Measurements from ENCODE around the gene REPIN1. TPM values are rescaled to one million over a fixed set of nuclear protein-coding genes. Genes with fewer than 3 reads are reported as not detected.

Gene REPIN1
- total and polyA plus RNA-seq, 9 of the 15 experiments (the other 6 are each of a cell fraction or from before 2014, with no cell fraction given): 8.1 to 283 (median 94.3) TPM

DNA sequence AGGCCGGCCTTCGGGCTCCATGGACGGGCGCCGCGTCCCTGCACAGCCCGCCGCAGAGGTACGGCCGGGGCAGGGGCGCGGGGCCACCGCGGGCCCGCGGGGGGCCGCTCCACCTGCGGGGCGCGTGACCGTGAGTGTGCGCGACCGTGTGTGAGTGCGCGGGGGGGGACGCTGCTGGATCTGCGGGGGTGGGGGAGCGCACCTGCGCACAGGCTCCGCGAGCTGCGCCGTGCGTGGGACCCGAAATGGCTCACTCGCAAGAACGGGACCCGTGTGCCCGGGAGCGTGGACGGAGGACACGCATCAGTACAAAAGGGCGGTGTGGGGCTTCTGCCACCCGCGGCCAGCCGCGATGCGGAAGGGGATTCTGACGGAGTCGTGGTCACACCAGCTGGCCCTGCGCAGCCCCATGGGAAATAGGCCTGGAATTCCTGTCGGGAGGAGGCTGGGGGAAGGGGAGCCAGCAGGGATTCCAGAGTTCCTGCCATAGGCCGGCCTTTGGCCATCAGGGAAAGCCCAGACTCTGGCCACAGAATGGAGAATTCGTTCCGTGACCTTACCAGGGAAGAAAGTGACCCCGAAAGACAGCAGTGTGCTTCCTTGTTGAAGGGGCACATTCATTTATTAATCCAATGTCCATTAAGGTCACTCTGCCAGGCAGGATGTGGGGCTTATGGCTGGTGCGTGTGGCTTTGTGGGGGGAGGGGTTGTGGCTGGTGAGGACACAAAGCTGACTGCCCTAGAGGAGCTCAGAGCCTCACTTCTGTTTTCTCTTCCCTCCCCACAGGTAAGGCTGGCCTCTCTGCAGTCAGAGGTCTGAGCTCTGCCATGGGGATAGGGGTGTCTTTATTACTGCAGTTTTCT, 494 bp downstream of the REPIN1 start (continued):
- TF ChIP-seq, protein P1, sequence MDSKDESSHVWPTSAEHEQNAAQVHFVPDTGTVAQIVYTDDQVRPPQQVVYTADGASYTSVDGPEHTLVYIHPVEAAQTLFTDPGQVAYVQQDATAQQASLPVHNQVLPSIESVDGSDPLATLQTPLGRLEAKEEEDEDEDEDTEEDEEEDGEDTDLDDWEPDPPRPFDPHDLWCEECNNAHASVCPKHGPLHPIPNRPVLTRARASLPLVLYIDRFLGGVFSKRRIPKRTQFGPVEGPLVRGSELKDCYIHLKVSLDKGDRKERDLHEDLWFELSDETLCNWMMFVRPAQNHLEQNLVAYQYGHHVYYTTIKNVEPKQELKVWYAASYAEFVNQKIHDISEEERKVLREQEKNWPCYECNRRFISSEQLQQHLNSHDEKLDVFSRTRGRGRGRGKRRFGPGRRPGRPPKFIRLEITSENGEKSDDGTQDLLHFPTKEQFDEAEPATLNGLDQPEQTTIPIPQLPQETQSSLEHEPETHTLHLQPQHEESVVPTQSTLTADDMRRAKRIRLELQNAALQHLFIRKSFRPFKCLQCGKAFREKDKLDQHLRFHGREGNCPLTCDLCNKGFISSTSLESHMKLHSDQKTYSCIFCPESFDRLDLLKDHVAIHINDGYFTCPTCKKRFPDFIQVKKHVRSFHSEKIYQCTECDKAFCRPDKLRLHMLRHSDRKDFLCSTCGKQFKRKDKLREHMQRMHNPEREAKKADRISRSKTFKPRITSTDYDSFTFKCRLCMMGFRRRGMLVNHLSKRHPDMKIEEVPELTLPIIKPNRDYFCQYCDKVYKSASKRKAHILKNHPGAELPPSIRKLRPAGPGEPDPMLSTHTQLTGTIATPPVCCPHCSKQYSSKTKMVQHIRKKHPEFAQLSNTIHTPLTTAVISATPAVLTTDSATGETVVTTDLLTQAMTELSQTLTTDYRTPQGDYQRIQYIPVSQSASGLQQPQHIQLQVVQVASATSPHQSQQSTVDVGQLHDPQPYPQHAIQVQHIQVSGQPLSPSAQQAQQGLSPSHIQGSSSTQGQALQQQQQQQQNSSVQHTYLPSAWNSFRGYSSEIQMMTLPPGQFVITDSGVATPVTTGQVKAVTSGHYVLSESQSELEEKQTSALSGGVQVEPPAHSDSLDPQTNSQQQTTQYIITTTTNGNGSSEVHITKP (IDR thresholded peaks at IDR 0.05; ENCODE audit: partially characterized antibody): no peak
- no peak for TF ChIP-seq ELF4 (CRISPR knock-in tag; IDR thresholded peaks at IDR 0.05)
- TF ChIP-seq, protein P2, sequence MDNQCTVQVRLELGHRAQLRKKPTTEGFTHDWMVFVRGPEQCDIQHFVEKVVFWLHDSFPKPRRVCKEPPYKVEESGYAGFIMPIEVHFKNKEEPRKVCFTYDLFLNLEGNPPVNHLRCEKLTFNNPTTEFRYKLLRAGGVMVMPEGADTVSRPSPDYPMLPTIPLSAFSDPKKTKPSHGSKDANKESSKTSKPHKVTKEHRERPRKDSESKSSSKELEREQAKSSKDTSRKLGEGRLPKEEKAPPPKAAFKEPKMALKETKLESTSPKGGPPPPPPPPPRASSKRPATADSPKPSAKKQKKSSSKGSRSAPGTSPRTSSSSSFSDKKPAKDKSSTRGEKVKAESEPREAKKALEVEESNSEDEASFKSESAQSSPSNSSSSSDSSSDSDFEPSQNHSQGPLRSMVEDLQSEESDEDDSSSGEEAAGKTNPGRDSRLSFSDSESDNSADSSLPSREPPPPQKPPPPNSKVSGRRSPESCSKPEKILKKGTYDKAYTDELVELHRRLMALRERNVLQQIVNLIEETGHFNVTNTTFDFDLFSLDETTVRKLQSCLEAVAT (IDR thresholded peaks at IDR 0.05): 0 out of 4 replicates have a peak, but pooled peaks have one; percentile 7 to 26
- no peak for TF ChIP-seq SMARCA5 (IDR thresholded peaks at IDR 0.05)
- no peak for TF ChIP-seq PURB (CRISPR knock-in tag; IDR thresholded peaks at IDR 0.05; ENCODE audit: low read depth)
- no peak for TF ChIP-seq RBM25 (IDR thresholded peaks at IDR 0.05; ENCODE audit: low read depth, low read length, severe bottlenecking)
- TF ChIP-seq TCF7L2 (IDR thresholded peaks at IDR 0.05; ENCODE audit: low read depth, low read length): no peak
- TF ChIP-seq MXI1 (IDR thresholded peaks at IDR 0.05; ENCODE audit: low read depth, low read length): no peak
- peak; percentile 17; the same call in 1 of the 2 replicates for TF ChIP-seq ZBTB1 (CRISPR knock-in tag; IDR thresholded peaks at IDR 0.05; ENCODE audit: borderline replicate concordance, low read depth)
- TF ChIP-seq CHD1 (IDR thresholded peaks at IDR 0.05; ENCODE audit: low read length): peak; percentile 97
- no peak for TF ChIP-seq PCBP2 (IDR thresholded peaks at IDR 0.05; ENCODE audit: low read depth, low read length, poor library complexity, severe bottlenecking)
- TF ChIP-seq ZNF586 (CRISPR knock-in tag; conservative IDR thresholded peaks at IDR 0.05): no peak
- no peak for TF ChIP-seq MCM2 (IDR thresholded peaks at IDR 0.05; ENCODE audit: low read depth)
- no peak for TF ChIP-seq FOXA1 (IDR thresholded peaks at IDR 0.05; ENCODE audit: borderline replicate concordance)
- TF ChIP-seq ZNF699 (CRISPR knock-in tag; IDR thresholded peaks at IDR 0.05; ENCODE audit: insufficient replicate concordance): no peak
- TF ChIP-seq TEAD4 (IDR thresholded peaks at IDR 0.05; ENCODE audit: low read length): no peak; the same call in 1 of the 2 replicates
- no peak for TF ChIP-seq TEAD4 (CRISPR knock-in tag; IDR thresholded peaks at IDR 0.05; ENCODE audit: borderline replicate concordance)
- no peak for TF ChIP-seq ZNF239 (CRISPR knock-in tag; IDR thresholded peaks at IDR 0.05)
- TF ChIP-seq HNRNPLL (IDR thresholded peaks at IDR 0.05; ENCODE audit: low read depth, low read length, poor library complexity, severe bottlenecking): no peak

Data from K562 (cell line).